CD4-positive, CD25-positive, alpha-beta regulatory T cell (primary cell): ENCODE data around the gene SPRED3. TPM values are rescaled to one million over a fixed set of nuclear protein-coding genes. Genes with fewer than 3 reads are reported as not detected.
"Not testable (repeated sequence)": the region's sequence is repeated elsewhere in the genome, so short reads cannot be mapped to it uniquely, and the experiment has no call there.

Experiments used
- ATAC-seq, 2 donors: fragments of 150-1000 bp; cut with Tn5 transposase; one replicate each; pipeline ENCODE4 v1.10.0; 2021; ENCODE audit warnings: low read depth in 2 of 2, moderate number of reproducible peaks in 2 of 2, moderate library complexity in 1 of 2
- DNase-seq, 3 donors: peaks; one replicate each; pipeline versions ENCODE4 v3.0.0 to v3.0.0-alpha.2; 2012 to 2022; ENCODE audit warnings: mixed read lengths in 1 of 3
- H3K27ac ChIP-seq: one replicate; pipeline ENCODE4 v1.7.0; 2013; ENCODE audit warnings: mild to moderate bottlenecking, low read length; ENCODE audit not compliant: insufficient read depth, poor library complexity, severe bottlenecking
- H3K27me3 ChIP-seq: one replicate; pipeline ENCODE4 v1.7.0; 2013; ENCODE audit warnings: low read length; ENCODE audit not compliant: control insufficient read depth, insufficient read depth
- H3K36me3 ChIP-seq: one replicate; pipeline ENCODE4 v1.7.0; 2013; ENCODE audit warnings: mild to moderate bottlenecking, low read length, moderate library complexity; ENCODE audit not compliant: control insufficient read depth, insufficient read depth
- H3K4me1 ChIP-seq: 2 replicates; pipeline ENCODE4 v1.7.0; 2013; ENCODE audit warnings: mild to moderate bottlenecking, low read length; ENCODE audit not compliant: insufficient read depth, control insufficient read depth, poor library complexity, severe bottlenecking
- H3K4me3 ChIP-seq: one replicate; pipeline ENCODE4 v1.7.0; 2013; ENCODE audit warnings: low read depth, mild to moderate bottlenecking, low read length, moderate library complexity
- H3K9me3 ChIP-seq, 2 experiments: 1 replicate in 1 of 2; 2 replicates in 1 of 2; pipeline ENCODE4 v1.7.0; 2013; ENCODE audit warnings: low read length in 2 of 2, mild to moderate bottlenecking in 1 of 2, moderate library complexity in 1 of 2; ENCODE audit not compliant: control insufficient read depth in 2 of 2
- H3K27ac Mint-ChIP-seq, 3 donors: one replicate each; pipeline ENCODE4 v1.8.0; 2020 to 2022; ENCODE audit warnings: mild to moderate bottlenecking in 3 of 3, mixed read lengths in 3 of 3, moderate library complexity in 2 of 3
- H3K27me3 Mint-ChIP-seq: one replicate; pipeline ENCODE4 v1.8.0; 2022; ENCODE audit warnings: mild to moderate bottlenecking, mixed read lengths
- H3K36me3 Mint-ChIP-seq: one replicate; pipeline ENCODE4 v1.8.0; 2020; ENCODE audit warnings: mixed read lengths
- H3K4me1 Mint-ChIP-seq, 4 donors: one replicate each; pipeline ENCODE4 v1.8.0; 2020 to 2022; ENCODE audit warnings: mixed read lengths in 4 of 4, mild to moderate bottlenecking in 1 of 4
- H3K4me3 Mint-ChIP-seq, 4 donors: one replicate each; pipeline ENCODE4 v1.8.0; 2020 to 2022; ENCODE audit warnings: mild to moderate bottlenecking in 4 of 4, mixed read lengths in 4 of 4, moderate library complexity in 3 of 4
- H3K9me3 Mint-ChIP-seq, 7 donors: one replicate each; pipeline ENCODE4 v1.8.0; 2020 to 2022; ENCODE audit warnings: mixed read lengths in 7 of 7, mild to moderate bottlenecking in 3 of 7, moderate library complexity in 2 of 7
- polyA plus RNA-seq, 4 donors: library from polyadenylated mRNA; unstranded; fragments of 300-500 nt; fragmentation: Illumina TruSeq; gene quantifications; one replicate each; pipeline ENCODE4 v1.2.3, GENCODE V29; 2021
- total RNA-seq: library from RNA; stranded (reverse); gene quantifications from one replicate; pipeline ENCODE4 v1.2.3, GENCODE V29; 2022

Gene SPRED3
- total RNA-seq (1.3 TPM), polyA plus RNA-seq (under 1 TPM in 3 of 4 donors, not detected in 1; 0.06 to 0.13 (median 0.07) TPM)

DNA sequence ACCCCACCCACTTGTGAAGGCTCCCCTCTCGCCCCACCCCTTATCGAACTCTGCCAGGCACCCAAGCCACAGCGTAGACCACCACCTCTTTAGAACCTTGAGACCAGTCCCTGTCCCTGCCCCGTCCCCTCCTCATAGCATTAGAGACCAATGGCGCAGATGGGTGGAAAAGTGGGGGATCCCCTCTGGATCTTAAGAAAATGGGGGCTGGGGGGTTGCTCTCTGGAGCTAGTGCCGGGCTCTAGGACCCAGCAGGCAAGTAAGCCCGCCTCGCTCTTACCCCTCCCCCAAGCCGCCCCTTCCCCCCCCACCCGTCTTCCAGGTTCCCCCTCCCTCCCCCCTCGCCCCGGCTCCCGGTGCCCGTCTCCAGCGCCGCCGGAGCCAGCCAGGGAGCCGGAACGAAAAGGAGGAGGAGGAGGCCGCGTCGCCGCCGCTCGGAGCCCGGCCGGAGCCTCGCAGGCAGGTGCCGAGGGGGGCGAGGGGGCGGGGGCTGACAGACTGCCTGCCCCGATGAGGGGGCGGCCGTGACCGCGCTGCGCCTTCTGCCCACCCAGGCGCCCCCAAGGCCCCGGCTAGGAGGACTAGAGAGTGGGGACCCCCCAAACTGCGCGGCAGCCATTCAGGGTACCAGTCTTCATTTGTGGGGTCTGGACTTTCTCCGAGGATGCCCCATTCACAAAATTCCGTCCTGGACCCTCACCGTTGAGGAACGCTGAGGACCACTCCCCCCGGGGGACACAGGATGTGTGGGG, at the start of gene SPRED3:
SPRED3 (plus strand) TSS at position 349 of the 752 bp plus-strand sequence. CDS start 1,606 bp downstream, outside the sequence.
- no peak for ATAC-seq
- no peaks in the 10 kb centered on the region for H3K9me3 ChIP-seq
- H3K27me3 ChIP-seq, result peaks cover 4% of the 10 kb centered on the region
- peaks cover 39% of the 10 kb centered on the region for H3K4me1 ChIP-seq
- no peak for DNase-seq
- Mint-ChIP-seq H3K4me3 (peak within 1 kb of the TSS; percentile 89 to 94 (median 92)), H3K27me3 (peaks cover 44% of the 10 kb centered on the region), H3K27ac (peak within 1 kb of the TSS; percentile 94 to 95 (median 94)), H3K9me3 (peaks cover 0 to 1% (median 0%) of the 10 kb centered on the region in 7 donors), H3K4me1 (peaks cover under 1 to 24% (median 7%) of the 10 kb centered on the region in 4 donors), H3K36me3 (peaks cover 12% of the 10 kb centered on the region)
- no peak within 1 kb of the TSS for H3K27ac ChIP-seq
- peaks cover 11% of the 10 kb centered on the region for H3K36me3 ChIP-seq
- H3K4me3 ChIP-seq, result peak within 1 kb of the TSS; percentile 55

- peaks cover 14% of the 10 kb centered on the region for H3K4me1 ChIP-seq
- not testable (repeated sequence) for DNase-seq, H3K4me3 ChIP-seq, ATAC-seq, H3K9me3 Mint-ChIP-seq, H3K36me3 Mint-ChIP-seq, H3K27ac ChIP-seq, H3K27me3 ChIP-seq, H3K27me3 Mint-ChIP-seq, H3K36me3 ChIP-seq, H3K9me3 ChIP-seq
- H3K4me1 Mint-ChIP-seq, result peaks cover 0 to 31% (median 6%) of the 10 kb centered on the region in 4 donors
- H3K27ac Mint-ChIP-seq, result peak overlapping the region in 1 of 3 donors; percentile 67
- H3K4me3 Mint-ChIP-seq, result peak overlapping the region in 1 of 4 donors; percentile 73
Observed at GRCh38 chr19:38339011-38339410, 49.5 kb upstream of the SPRED3 start.

DNA sequence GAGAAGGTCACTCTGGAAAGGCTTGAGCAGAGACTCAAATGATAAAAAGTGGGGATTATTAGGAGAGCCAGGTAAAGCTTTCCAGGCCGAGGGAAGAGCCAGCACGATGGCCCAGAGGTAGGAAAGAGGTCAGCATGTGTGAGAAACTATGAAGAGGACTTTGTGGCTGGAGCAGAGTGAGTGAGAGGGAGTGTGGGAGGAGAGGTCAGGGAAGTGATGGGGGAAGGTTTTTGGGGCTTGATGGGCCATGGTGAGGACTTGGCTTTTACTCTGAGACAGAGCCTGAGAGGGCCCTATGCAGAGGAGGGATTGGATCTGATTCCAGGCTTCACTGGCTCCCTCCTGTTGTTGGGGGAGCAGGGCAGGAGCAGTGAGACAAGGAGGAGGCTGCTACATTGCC, 47.6 kb upstream of the SPRED3 start:
- Mint-ChIP-seq H3K27ac (peak overlapping the region in 2 of 3 donors; percentile 61 to 65), H3K36me3 (peaks cover 7% of the 10 kb centered on the region), H3K4me3 (no peak overlapping the region), H3K4me1 (peaks cover 0 to 29% (median 6%) of the 10 kb centered on the region in 4 donors), H3K27me3 (no peaks in the 10 kb centered on the region), H3K9me3 (no peaks in the 10 kb centered on the region)
- Histone ChIP-seq H3K9me3 (no peaks in the 10 kb centered on the region), H3K27ac (no peak overlapping the region), H3K4me3 (no peak overlapping the region), H3K27me3 (no peaks in the 10 kb centered on the region), H3K4me1 (peaks cover 14% of the 10 kb centered on the region), H3K36me3 (no peaks in the 10 kb centered on the region)
- no peak for DNase-seq
- no peak for ATAC-seq

GRCh38 chr19:38346837-38347236, 41.7 kb upstream of the SPRED3 start:
- Mint-ChIP-seq H3K36me3 (peaks cover 13% of the 10 kb centered on the region), H3K9me3 (no peaks in the 10 kb centered on the region), H3K27me3 (no peaks in the 10 kb centered on the region)

DNA sequence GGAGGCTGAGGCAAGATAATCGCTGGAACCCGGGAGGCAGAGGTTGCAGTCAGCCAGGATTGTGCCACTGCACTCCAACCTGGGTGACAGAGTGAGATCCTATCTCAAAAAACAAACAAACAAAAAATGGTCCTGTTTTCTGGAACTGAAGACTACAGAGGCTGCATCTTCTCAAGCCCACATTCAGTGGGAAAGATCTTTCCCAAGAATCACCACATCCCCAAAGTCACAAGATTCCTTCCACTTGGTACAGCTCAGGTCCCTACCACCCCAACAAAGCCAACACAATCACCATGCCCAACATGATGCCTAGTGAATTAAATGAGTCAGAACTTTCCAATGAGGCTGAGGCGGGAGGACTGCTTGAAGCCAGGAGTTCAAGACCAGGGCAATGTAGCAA, 37.6 kb upstream of the SPRED3 start:
- DNase-seq (no peak), ATAC-seq (no peak)
- Histone ChIP-seq H3K27me3 (no peaks in the 10 kb centered on the region), H3K4me3 (no peak overlapping the region), H3K9me3 (no peaks in the 10 kb centered on the region), H3K27ac (no peak overlapping the region), H3K4me1 (no peaks in the 10 kb centered on the region), H3K36me3 (no peaks in the 10 kb centered on the region)
- no peak overlapping the region for H3K4me3 Mint-ChIP-seq
- H3K4me1 Mint-ChIP-seq, result no peaks in the 10 kb centered on the region
- H3K9me3 Mint-ChIP-seq, result no peaks in the 10 kb centered on the region
- H3K36me3 Mint-ChIP-seq, result peaks cover 6% of the 10 kb centered on the region
- no peak overlapping the region for H3K27ac Mint-ChIP-seq
- H3K27me3 Mint-ChIP-seq, result peaks cover 2% of the 10 kb centered on the region

More at GRCh38 chr19:38346837-38347236, 41.7 kb upstream of the SPRED3 start:
- no peaks in the 10 kb centered on the region for H3K4me1 ChIP-seq
- no peaks in the 10 kb centered on the region for H3K27me3 ChIP-seq
- no peaks in the 10 kb centered on the region for H3K36me3 ChIP-seq
- Mint-ChIP-seq H3K27ac (no peak overlapping the region), H3K4me3 (no peak overlapping the region), H3K4me1 (peaks cover 0 to 3% (median 0%) of the 10 kb centered on the region in 4 donors)
- H3K4me3 ChIP-seq, result no peak overlapping the region
- H3K27ac ChIP-seq, result no peak overlapping the region
- no peak for DNase-seq
- no peak for ATAC-seq
- no peaks in the 10 kb centered on the region for H3K9me3 ChIP-seq

DNA sequence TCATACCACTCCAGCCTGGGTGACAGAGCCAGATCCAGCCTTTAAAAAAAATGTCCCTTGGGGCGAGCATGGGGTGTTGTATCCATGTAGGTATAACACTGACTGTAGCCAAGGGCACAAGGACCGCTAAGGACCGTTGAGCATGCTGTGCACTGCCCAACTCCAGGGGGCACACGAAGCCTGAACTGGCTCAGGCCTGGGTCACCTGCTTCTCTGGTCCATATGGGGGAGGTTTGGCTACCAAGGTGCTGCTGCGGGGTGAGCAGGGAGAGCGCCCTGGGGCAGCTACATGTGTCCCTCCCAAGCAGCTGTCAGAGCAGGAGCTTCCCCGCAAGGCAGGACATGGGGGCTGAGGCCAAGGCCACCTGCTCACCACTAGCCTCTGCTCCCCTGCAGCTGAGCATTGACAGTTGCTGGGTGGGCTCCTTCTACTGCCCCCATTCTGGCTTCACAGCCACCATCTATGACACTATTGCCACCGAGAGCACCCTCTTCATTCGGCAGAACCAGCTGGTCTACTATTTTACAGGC, 36.6 kb upstream of the SPRED3 start:
- ATAC-seq, result no peak
- no peak overlapping the region for H3K4me3 Mint-ChIP-seq
- no peaks in the 10 kb centered on the region for H3K9me3 Mint-ChIP-seq
- Histone ChIP-seq H3K27me3 (no peaks in the 10 kb centered on the region), H3K36me3 (no peaks in the 10 kb centered on the region), H3K4me3 (no peak overlapping the region), H3K4me1 (no peaks in the 10 kb centered on the region), H3K27ac (no peak overlapping the region), H3K9me3 (no peaks in the 10 kb centered on the region)
- no peak overlapping the region for H3K27ac Mint-ChIP-seq
- no peaks in the 10 kb centered on the region for H3K36me3 Mint-ChIP-seq
- no peaks in the 10 kb centered on the region for H3K4me1 Mint-ChIP-seq
- DNase-seq, result no peak
- H3K27me3 Mint-ChIP-seq, result peaks cover 4% of the 10 kb centered on the region

GRCh38 chr19:38352611-38353010, 35.9 kb upstream of the SPRED3 start:
- no peak overlapping the region for H3K4me3 ChIP-seq
- H3K36me3 ChIP-seq, result no peaks in the 10 kb centered on the region
- no peaks in the 10 kb centered on the region for H3K9me3 ChIP-seq
- Mint-ChIP-seq H3K4me1 (no peaks in the 10 kb centered on the region), H3K27ac (no peak overlapping the region), H3K36me3 (no peaks in the 10 kb centered on the region), H3K27me3 (peaks cover 4% of the 10 kb centered on the region), H3K4me3 (no peak overlapping the region), H3K9me3 (no peaks in the 10 kb centered on the region)
- DNase-seq (no peak), ATAC-seq (no peak)
- no peaks in the 10 kb centered on the region for H3K27me3 ChIP-seq
- H3K27ac ChIP-seq, result no peak overlapping the region
- no peaks in the 10 kb centered on the region for H3K4me1 ChIP-seq
